GM20431 (cell line): Measurements from ENCODE around the gene RAX.
"Not testable (repeated sequence)": the region's sequence is repeated elsewhere in the genome, so short reads cannot be mapped to it uniquely, and the experiment has no call there.

Source experiments
- in situ Hi-C: fragments of 300-500 bp; cut with MseI, MboI; formaldehyde crosslinking; loops from one replicate; pipeline ENCODE4 v1.15.0; 2020; ENCODE audit warnings: low sequenced_read_pairs; ENCODE audit not compliant: unreplicated experiment

The RAX gene

GRCh38 chr18:59274533-59274928 is 1.3 kb upstream of the RAX start:
- in situ Hi-C loops, result no loop called here

- in situ Hi-C loops, result no loop called here
Observed at GRCh38 chr18:59273759-59274532, 692 bp upstream of the RAX start.

GRCh38 chr18:59272221-59272888 is 899 bp downstream of the RAX start:
- in situ Hi-C loops, result no loop called here

- in situ Hi-C loops, result no loop called here
Observed at GRCh38 chr18:59271606-59272220, 1.5 kb downstream of the RAX start.

GRCh38 chr18:59270689-59271257 is 2.5 kb downstream of the RAX start:
- in situ Hi-C loops, result no loop called here

- in situ Hi-C loops, result no loop called here
Observed at GRCh38 chr18:59269563-59270119, 3.6 kb downstream of the RAX start.

GRCh38 chr18:59268721-59269562 is 4.3 kb downstream of the RAX start:
- in situ Hi-C loops, result no loop called here

- in situ Hi-C loops, result no loop called here
Observed at GRCh38 chr18:59268127-59268720, 5.0 kb downstream of the RAX start.

DNA sequence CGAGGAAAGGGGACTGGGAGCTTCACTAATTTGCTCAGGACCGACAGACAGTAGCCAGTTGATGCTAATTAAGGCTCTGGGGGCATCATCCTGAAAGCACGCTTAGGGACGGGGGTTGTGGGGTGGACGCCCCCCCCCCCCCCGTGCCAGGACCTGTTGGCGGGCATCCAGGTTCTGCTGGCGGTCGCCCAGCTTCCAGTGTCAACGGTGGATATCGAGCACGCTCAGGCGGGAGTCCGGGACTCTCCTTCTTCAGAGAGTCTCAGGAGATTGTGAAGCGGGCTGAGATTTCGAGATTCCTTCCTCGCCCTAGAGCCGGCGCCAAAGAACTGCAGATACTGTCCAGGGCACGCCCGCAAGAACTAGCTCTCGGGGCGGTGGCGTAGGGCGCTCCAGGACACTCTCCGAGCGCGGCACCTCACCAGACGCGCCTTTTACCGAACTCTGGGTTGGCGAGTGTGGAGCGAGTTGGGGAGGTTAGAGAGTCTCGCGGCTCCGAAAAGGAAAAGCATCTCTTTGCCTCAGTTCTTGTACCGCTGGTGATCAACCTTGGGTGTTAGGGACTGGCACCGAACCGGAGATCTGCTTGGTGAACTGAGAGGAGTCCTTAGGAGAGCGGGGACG is 5.6 kb downstream of the RAX start:
- in situ Hi-C loops, result no loop called here

DNA sequence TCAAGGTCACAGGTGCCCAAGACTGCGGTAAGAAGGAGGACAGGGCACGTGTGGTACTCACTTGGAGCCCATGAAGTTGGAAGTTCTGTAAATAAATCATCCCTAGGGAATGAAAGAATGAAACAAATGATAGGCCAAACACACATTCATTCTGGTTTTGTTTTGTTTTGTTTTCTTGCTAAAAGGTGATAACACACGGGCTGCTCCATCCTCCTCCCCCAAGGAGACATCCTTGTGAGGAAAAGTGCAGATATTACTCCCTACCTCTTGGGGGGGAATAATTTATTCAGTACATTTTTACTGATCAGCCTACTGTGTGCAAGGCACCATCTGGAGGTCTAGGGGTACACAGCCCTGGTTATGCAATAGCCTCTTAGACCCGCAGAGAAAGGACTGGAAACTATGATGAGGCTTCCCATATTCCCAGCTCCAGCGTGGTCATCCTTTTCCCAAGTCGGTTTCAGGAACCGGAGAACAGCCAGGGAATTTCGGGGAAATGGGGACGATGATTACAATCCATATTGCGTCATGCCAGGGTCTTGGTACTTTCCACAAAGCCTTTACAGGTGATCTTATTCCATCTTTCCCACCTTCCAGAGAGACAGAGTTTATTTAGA is 6.3 kb downstream of the RAX start:
- in situ Hi-C loops, result no loop called here

- in situ Hi-C loops, result no loop called here
Observed at GRCh38 chr18:59266459-59266858, 6.8 kb downstream of the RAX start.

- in situ Hi-C loops, result no loop called here
Observed at GRCh38 chr18:59265974-59266369, 7.3 kb downstream of the RAX start.

DNA sequence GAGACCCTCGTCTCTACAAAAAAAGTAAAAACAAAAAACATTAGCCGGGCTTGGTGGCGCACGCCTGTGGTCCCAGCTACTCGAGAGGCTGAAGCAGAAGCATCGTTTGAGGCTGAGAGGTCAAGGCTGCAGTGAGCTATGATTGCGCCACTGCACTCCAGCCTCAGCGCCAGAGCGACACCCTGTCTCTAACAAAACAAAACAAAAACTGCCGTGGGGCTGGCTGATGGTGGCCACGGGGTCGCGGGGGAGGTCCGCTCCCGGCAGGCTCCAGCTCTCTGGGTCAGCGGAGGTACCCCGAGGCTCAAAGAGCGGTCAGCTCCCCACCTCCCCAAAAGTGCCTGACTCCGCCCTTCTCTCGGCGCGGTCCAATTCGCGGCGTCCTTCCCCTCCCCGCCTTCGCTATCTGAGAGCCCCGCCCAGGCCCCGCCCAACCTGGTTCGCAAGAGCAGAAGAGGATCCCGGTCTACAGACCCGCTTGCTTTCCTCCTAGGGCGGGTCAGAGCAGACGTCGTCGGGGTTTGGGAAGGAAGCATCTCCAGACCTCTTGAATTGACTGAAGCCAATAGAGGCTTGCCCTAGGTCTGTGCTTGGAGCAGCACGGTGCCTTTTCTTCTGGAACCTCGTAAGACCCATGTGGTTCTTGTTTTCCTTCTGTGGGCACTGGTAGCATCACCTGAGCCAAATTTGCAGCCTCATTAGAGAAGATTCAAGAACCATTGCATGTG is 7.8 kb downstream of the RAX start:
- in situ Hi-C loops, result no loop called here

DNA sequence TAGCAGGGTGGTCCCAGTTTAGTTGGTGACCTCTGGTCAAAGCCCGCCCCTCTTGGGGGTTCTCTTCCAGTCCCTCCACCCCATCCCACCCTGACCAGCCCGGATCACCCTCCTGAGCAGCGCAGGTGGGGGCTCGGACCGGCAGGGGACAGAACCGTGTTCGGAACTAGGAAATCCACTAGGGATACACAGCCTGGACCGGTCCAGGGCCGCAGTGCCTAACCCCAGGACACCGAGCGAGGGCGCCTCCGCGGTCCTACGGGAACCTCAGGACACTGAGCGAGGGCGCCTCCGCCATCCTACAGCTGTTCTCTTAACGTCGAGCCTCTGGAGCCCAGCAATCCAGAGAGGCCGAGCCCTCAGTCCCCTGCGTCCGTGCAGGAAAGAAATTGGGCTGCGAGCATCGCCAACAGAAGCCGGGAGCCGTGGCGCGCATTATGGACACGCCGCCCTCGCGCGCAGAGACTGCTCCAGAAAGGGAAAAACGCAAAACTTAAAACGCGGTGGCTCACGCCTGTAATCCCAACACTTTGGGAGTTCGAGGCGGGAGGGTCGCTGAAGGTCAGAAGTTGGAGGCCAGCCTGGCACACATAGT is 8.5 kb downstream of the RAX start:
- in situ Hi-C loops, result no loop called here

GRCh38 chr18:59264121-59264571 is 9.1 kb downstream of the RAX start:
- in situ Hi-C loops, result no loop called here

DNA sequence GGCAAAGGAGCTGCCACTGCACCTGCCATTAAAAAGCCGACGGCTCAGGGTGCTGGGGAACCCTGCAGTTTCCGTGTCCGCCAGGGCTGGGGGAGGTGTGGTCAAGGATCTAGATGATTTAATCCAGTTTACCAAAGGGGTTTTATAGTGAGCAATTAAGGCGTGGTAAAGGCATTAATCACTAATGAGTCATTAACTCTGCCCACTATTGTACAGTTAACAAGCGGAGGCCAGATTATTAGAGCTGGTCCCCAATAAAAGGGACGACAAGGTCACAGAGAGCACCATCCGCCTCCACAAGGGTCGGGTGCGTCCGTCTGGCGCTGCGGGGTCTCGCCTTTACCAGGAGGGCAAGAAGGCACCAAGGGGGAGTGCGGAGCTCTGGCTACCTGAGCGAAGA is 9.6 kb downstream of the RAX start:
- in situ Hi-C loops, result no loop called here

DNA sequence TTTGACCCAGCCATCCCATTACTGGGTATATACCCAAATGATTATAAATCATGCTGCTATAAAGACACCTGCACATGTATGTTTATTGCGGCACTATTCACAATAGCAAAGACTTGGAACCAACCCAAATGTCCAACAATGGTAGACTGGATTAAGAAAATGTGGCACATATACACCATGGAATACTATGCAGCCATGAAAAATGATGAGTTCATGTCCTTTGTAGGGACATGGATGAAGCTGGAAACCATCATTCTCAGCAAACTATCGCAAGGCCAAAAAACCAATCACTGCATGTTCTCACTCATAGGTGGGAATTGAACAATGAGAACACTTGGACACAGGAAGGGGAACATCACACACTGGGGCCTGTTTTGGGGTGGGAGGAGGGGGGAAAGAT is 11.0 kb downstream of the RAX start:
- in situ Hi-C loops, result not testable (repeated sequence)

DNA sequence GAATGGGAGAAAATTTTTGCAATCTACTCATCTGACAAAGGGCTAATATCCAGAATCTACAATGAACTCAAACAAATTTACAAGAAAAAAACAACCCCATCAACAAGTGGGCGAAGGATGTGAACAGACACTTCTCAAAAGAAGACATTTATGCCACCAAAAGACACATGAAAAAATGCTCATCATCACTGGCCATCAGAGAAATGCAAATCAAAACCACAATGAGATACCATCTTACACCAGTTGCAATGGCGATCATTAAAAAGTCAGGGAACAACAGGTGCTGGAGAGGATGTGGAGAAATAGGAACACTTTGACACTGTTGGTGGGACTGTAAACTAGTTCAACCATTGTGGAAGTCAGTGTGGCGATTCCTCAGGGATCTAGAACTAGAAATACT is 11.4 kb downstream of the RAX start:
- in situ Hi-C loops, result not testable (repeated sequence)
